K562 (cell line): ENCODE results near the gene UMODL1. TPM values are rescaled to one million over a fixed set of nuclear protein-coding genes. Genes with fewer than 3 reads are reported as not detected.

Experiments used
- ETV5 ChIP-seq: sonication (generic); formaldehyde crosslinking; IDR thresholded peaks from 2 replicates; pipeline ENCODE4 v1.4.0; 2020; ENCODE audit warnings: low read depth, mild to moderate bottlenecking, missing genetic modification reagents
- KHSRP ChIP-seq: fragments of 450-650 bp; IDR thresholded peaks from 2 replicates; pipeline ENCODE4 v1.6.1; 2017
- L3MBTL2 ChIP-seq: fragments of 450-650 bp; IDR thresholded peaks from 2 replicates; pipeline ENCODE4 v1.6.1; 2016; ENCODE audit warnings: mild to moderate bottlenecking, moderate library complexity
- MGA ChIP-seq: fragments of 450-650 bp; IDR thresholded peaks from 2 replicates; pipeline ENCODE4 v1.6.1; 2016; ENCODE audit warnings: mild to moderate bottlenecking, moderate library complexity
- NFIX ChIP-seq: fragments of 250-450 bp; sonication (Bioruptor Pico); IDR thresholded peaks from 2 replicates; pipeline ENCODE4 v1.4.0; 2020; ENCODE audit warnings: low read depth, mild to moderate bottlenecking, moderate library complexity
- ZNF696 ChIP-seq: fragments of 250-450 bp; sonication (Bioruptor Pico); conservative IDR thresholded peaks from 2 replicates; pipeline ENCODE4 v1.4.0; 2020; ENCODE audit warnings: mild to moderate bottlenecking, moderate library complexity
- polyA plus RNA-seq, 8 experiments: library from polyadenylated mRNA; depleted of rRNA in 4 of 8; stranded (reverse) in 5 of 8; unstranded in 3 of 8; fragments of >200 nt; fragmentation: Nextera tagmentation in 2 of 8; fragmentation: Illumina TruSeq in 1 of 8; extraction: Ambion mirVana in 2 of 8; extraction: Trizol in 1 of 8; gene quantifications; 2 replicates each; pipeline versions ENCODE4 v1.2.1 to v1.2.3, GENCODE V29; 2011 to 2014; ENCODE audit warnings: inconsistent platforms in 1 of 8, missing spikeins in 1 of 8
- total RNA-seq, 7 experiments: library from RNA; depleted of rRNA in 6 of 7; stranded (reverse); fragments of >200 nt in 6 of 7; fragmentation: Illumina TruSeq in 2 of 7; extraction: Trizol in 2 of 7; gene quantifications; 2 replicates each; pipeline versions ENCODE4 v1.2.1 to v1.2.3, GENCODE V29; 2011 to 2021; ENCODE audit warnings: low replicate concordance in 1 of 7
- TF ChIP-seq, protein P1 (sequence below): fragments of 250-450 bp; sonication (Bioruptor Pico); IDR thresholded peaks from 2 replicates; pipeline ENCODE4 v1.8.0; 2022; ENCODE audit warnings: moderate library complexity, mild to moderate bottlenecking, inconsistent platforms

Gene UMODL1
- total and polyA plus RNA-seq, 9 of the 15 experiments (the other 6 are each of a cell fraction or from before 2014, with no cell fraction given): not detected

- no peak for TF ChIP-seq MGA
- TF ChIP-seq NFIX (CRISPR knock-in tag): no peak
- no peak for TF ChIP-seq ZNF696 (CRISPR knock-in tag)
- TF ChIP-seq, protein P1, sequence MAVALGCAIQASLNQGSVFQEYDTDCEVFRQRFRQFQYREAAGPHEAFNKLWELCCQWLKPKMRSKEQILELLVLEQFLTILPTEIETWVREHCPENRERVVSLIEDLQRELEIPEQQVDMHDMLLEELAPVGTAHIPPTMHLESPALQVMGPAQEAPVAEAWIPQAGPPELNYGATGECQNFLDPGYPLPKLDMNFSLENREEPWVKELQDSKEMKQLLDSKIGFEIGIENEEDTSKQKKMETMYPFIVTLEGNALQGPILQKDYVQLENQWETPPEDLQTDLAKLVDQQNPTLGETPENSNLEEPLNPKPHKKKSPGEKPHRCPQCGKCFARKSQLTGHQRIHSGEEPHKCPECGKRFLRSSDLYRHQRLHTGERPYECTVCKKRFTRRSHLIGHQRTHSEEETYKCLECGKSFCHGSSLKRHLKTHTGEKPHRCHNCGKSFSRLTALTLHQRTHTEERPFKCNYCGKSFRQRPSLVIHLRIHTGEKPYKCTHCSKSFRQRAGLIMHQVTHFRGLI (CRISPR knock-in tag): no peak
- TF ChIP-seq L3MBTL2: no peak
- no peak for TF ChIP-seq ETV5
- no peak for TF ChIP-seq KHSRP
- TF ChIP-seq, all 486 proteins: peak for 0
Measured at GRCh38 chr21:42142627-42143026, 71.5 kb downstream of the UMODL1 start (continued).
